Measurements from ENCODE around the gene LBH. TPM values are rescaled to one million over a fixed set of nuclear protein-coding genes. Genes with fewer than 3 reads are reported as not detected.

LBH gene
- total RNA-seq, 1 donor from 2014 or later: 137 TPM

DNA sequence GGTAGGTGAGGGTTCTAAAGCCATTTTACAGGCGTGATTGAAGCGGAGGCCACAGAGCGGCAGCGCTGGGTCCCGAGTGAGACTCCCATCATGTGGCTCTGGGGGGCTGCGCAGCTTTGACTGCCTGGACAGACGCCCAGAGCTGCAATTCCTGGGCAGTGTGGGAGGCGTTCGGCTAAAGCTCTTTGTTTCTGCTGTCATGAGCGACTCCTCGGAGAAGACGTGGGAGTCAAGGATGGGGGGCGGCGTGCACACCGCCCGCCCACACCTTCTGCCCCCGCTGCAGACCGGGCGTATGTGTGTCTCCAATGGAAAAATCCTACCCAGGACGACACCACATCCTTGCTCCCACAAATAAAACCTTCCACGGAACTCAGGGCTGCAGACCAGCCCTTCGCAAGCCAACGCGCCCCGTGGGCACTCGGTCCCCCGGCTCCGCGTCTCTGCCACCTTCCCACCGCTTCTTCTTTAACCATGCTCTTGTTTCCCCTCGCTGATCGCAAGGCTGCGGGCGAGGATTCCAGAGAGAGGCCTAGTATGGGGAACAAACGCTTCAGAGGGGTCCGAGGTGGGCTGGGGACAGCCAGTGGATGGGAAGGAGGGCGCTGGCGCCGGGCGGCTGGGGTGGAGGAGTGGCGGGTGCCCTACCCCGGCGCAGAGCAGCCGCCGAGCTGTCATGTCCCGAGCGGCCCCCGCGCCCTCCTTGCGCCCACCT is 680 bp upstream of the LBH start:
- Mint-ChIP-seq H3K4me1 (ENCODE audit: unreplicated experiment) (peaks cover 43% of the 10 kb centered on the region), H3K27ac (ENCODE audit: unreplicated experiment) (peak overlapping the region; percentile 52), H3K9me3 (ENCODE audit: unreplicated experiment) (no peaks in the 10 kb centered on the region)

DNA sequence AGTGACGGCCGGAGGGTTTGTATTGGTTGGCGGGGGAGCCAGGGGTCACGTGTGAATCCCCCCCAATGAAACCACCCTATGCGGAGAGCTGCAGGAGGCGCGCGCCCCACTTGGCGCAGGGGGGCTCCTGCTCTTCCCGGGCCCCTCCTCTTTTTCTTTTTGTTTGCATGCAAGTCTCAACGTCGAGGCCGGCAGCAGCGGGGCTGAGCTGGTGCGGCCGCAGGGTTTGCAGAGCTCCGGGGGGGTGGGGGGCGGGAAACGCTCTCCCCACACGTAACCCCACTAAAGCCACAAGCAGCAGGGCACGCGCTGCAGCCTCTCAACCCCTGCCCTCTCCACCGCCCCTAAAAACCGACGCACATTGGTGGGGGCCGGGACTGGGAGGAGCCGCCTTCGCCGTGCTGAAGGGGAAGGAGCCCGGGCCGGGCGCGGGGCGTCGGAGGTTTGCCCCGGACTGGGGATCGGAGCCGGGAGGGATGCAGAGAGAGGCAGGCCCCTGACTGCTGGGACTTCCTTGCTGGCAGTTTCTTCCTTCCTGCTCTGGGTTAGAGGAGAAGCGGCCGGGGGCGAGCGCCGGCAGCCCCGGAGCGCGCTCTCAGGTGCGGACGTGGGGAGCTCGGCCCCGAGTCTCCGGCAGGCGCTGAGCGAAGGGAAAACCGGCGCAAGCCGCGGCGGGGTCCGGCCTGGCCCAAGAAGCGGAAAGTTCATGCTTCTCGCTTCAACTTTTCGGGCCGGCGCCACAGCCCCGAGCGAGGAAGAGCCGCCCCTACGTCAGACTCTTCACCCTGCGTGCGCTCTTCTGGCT is 864 bp downstream of the LBH start:
- no peak for TF ChIP-seq CTCF (IDR thresholded peaks at IDR 0.05; ENCODE audit: unreplicated experiment)
- DNase-seq (ENCODE audit: low spot score): peak; percentile 73
- Mint-ChIP-seq H3K36me3 (ENCODE audit: low read depth, unreplicated experiment) (peaks cover 19% of the 10 kb centered on the region), H3K4me1 (ENCODE audit: unreplicated experiment) (peaks cover 36% of the 10 kb centered on the region), H3K27me3 (ENCODE audit: unreplicated experiment) (peaks cover 10% of the 10 kb centered on the region), H3K27ac (ENCODE audit: unreplicated experiment) (peak overlapping the region; percentile 92), H3K9me3 (ENCODE audit: unreplicated experiment) (no peaks in the 10 kb centered on the region), H3K4me3 (ENCODE audit: unreplicated experiment) (peak overlapping the region; percentile 96)

More for the DNA sequence above, 680 bp upstream of the LBH start:
- TF ChIP-seq CTCF (IDR thresholded peaks at IDR 0.05; ENCODE audit: unreplicated experiment): no peak
- peak; percentile 36 for DNase-seq (ENCODE audit: low spot score)
- Mint-ChIP-seq H3K36me3 (ENCODE audit: low read depth, unreplicated experiment) (peaks cover 15% of the 10 kb centered on the region), H3K4me3 (ENCODE audit: unreplicated experiment) (peak overlapping the region; percentile 90), H3K27me3 (ENCODE audit: unreplicated experiment) (peaks cover 10% of the 10 kb centered on the region)

DNA sequence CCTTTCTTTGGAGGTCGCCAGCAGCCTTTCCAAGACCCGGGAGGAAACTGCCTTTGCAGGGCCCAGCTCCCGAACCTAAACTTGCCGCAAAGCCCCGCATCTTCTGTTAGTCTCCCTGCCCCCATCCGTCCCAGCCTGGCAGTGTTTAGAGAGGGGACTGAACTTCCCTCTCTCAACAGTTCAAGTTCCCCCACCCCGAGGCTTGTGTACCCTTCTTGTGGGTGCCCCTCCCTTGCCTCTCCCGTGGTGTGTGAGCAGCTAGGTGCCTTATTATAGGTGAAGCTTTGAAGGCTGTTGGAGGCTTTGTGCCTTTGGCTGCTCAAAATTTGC is 1.4 kb downstream of the LBH start:
- Mint-ChIP-seq H3K4me3 (ENCODE audit: unreplicated experiment) (peak overlapping the region; percentile 96), H3K4me1 (ENCODE audit: unreplicated experiment) (peaks cover 41% of the 10 kb centered on the region), H3K27ac (ENCODE audit: unreplicated experiment) (peak overlapping the region; percentile 92), H3K9me3 (ENCODE audit: unreplicated experiment) (no peaks in the 10 kb centered on the region), H3K27me3 (ENCODE audit: unreplicated experiment) (peaks cover 10% of the 10 kb centered on the region), H3K36me3 (ENCODE audit: low read depth, unreplicated experiment) (peaks cover 19% of the 10 kb centered on the region)
- DNase-seq (ENCODE audit: low spot score): no peak
- no peak for TF ChIP-seq CTCF (IDR thresholded peaks at IDR 0.05; ENCODE audit: unreplicated experiment)

DNA sequence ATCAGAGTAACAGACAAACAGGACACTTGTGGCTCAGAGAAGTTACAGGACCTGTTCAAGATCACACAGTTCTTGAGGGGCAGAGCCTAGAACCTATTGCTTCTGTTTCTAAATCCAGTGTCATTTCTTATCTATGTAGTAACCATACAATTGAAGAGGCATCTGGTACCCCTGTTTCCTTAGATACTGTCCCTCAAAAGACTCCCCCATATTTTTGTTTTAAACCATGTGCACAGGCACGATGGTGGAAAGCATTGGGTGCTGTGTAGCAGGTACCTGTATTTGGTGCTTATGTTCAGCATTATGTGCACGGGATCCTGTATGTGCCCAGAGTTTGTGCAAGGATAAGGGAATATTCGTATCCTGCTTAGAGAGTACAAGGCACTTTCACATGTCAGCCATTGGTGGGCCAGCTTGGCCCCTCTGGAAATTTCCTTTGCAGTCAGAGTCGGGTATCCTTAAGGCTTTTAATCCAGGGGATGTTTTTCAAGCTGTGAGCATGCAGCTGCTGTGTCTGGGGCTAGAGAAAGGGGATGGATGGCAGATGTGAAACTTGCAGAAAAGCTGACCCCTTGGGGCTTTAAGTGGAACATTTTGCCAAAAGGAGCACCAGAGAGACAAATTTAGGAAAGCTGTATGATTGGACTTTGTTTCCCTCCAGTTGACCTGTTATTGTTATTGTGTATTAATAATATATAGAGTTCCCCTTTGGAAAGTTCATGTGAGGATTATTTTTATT is 2.1 kb downstream of the LBH start:
- Mint-ChIP-seq H3K27me3 (ENCODE audit: unreplicated experiment) (peaks cover 10% of the 10 kb centered on the region), H3K4me3 (ENCODE audit: unreplicated experiment) (peak overlapping the region; percentile 96), H3K4me1 (ENCODE audit: unreplicated experiment) (peaks cover 48% of the 10 kb centered on the region), H3K36me3 (ENCODE audit: low read depth, unreplicated experiment) (peaks cover 25% of the 10 kb centered on the region), H3K9me3 (ENCODE audit: unreplicated experiment) (no peaks in the 10 kb centered on the region), H3K27ac (ENCODE audit: unreplicated experiment) (peak overlapping the region; percentile 80)
- TF ChIP-seq CTCF (IDR thresholded peaks at IDR 0.05; ENCODE audit: unreplicated experiment): no peak
- DNase-seq (ENCODE audit: low spot score): no peak
